MM.1S (cell line): ENCODE results near the gene ZNF333.
"Not testable (repeated sequence)": the region's sequence is repeated elsewhere in the genome, so short reads cannot be mapped to it uniquely, and the experiment has no call there.

Experiments
- CTCF ChIP-seq: fragments of 300-600 bp; sonication (generic); IDR thresholded peaks from 2 replicates; pipeline ENCODE4 v1.5.1; 2016; ENCODE audit warnings: antibody characterized with exemption, low read length, mixed read lengths
- EZH2 ChIP-seq: fragments of 300-600 bp; sonication (generic); optimal IDR thresholded peaks from 2 replicates; pipeline ENCODE3; 2017; ENCODE audit warnings: low read depth, mild to moderate bottlenecking, antibody characterized with exemption, low read length, mixed read lengths
- EZH2phosphoT487 ChIP-seq: fragments of 300-600 bp; sonication (generic); IDR thresholded peaks from 2 replicates; pipeline ENCODE4 v1.6.1; 2018; ENCODE audit warnings: antibody characterized with exemption, low read length

DNA sequence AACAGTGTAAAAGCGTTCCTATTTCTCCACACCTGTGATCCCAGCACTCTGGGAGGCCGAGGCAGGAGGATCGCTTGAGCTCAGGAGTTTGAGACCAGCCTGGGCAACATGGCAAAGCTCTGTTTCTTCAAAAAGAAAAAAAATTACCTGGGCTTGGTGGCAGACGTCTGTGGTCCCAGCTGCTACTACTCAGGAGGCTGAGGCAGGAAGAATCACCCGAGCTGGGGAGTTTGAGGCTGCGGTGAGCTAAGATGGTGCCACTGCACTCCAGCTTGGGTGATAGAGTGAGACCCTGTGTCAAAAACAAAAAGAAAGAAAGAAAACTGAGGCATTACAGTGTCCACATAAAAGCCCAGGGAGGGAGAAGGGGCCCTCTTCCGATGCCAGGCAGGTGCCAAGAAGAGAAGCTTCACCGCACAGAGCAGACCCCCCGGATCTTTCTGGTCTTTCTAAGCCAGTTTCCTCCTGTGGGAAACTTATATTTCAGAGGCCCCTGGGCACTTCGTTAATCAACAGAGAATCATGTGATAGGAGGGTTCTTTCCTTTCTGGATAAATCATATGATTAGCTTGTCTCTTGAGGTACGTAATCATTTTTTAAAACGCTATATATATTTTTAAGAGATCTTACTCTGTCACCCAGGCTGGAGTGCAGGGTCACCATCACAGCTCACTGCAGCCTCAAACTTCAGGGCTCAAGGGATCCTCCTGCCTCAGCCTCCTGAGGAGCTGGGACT lies 88.4 kb downstream of the ZNF333 start, which contains the start of gene ADGRE2:
- TF ChIP-seq CTCF, EZH2, EZH2phosphoT487: not testable (repeated sequence)
